GM12878 (cell line): Measurements from ENCODE around the gene ZNF180. TPM values are rescaled to one million over a fixed set of nuclear protein-coding genes. Genes with fewer than 3 reads are reported as not detected.

Experiments used
- ATAC-seq: fragments of 200-7000 bp; cut with Tn5 transposase; 3 replicates; pipeline ENCODE4 v1.9.1; 2020; ENCODE audit warnings: mild to moderate bottlenecking, moderate library complexity
- BruUV-seq: library from RNA; stranded (reverse); fragments of 400-500 nt; replicated peaks from 2 replicates; lab custom pipeline; 2021; lab: Mats Ljungman, UMichigan
- CTCF ChIA-PET: fragments of 300-600 bp; sonication (Branson Sonifier 250); formaldehyde crosslinking; extraction: SDS; loops from one replicate; lab custom pipeline; 2021; ENCODE audit warnings: inconsistent platforms; lab: Yijun Ruan, JAX
- POLR2A ChIA-PET: fragments of 350-600 bp; formaldehyde crosslinking; extraction: SDS; loops from one replicate; lab custom pipeline; 2021; ENCODE audit warnings: inconsistent platforms; lab: Charles Lee
- RAD21 ChIA-PET: fragments of 300-600 bp; sonication (Branson Sonifier 250); formaldehyde crosslinking; loops from one replicate; lab custom pipeline; 2023; ENCODE audit warnings: antibody characterized with exemption; ENCODE audit not compliant: unreplicated experiment; lab: Charles Lee
- SMC1A ChIA-PET: fragments of 300-600 bp; sonication (Branson Sonifier 250); formaldehyde crosslinking; loops from one replicate; lab custom pipeline; 2023; ENCODE audit not compliant: unreplicated experiment, uncharacterized antibody; lab: Charles Lee
- DNase-seq: peaks from one replicate; pipeline ENCODE4 v3.0.0-alpha.2; 2011; ENCODE audit warnings: low read depth, low spot score
- FAIRE-seq: peaks from 3 replicates; lab custom pipeline; 2011; peaks lifted over from hg19 to GRCh38; lab: Jason Lieb, UNC
- H2AFZ ChIP-seq: 2 replicates; pipeline ENCODE4 v1.6.0; 2011; ENCODE audit warnings: low read depth, low read length, control low read depth; ENCODE audit not compliant: control insufficient read depth
- H3K27ac ChIP-seq: 2 replicates; pipeline ENCODE4 v1.5.1; 2011; ENCODE audit warnings: control low read depth; ENCODE audit not compliant: control insufficient read depth, insufficient read depth
- H3K27me3 ChIP-seq, 2 experiments: replicated peaks in 1 of 2; 2 replicates each; pipeline versions ENCODE4 v1.6.0 to v1.6.1; 2011; ENCODE audit warnings: low read length in 1 of 2; ENCODE audit not compliant: control insufficient read depth in 2 of 2, insufficient read depth in 2 of 2
- H3K36me3 ChIP-seq, 2 experiments: 2 replicates each; pipeline ENCODE4 v1.5.1; 2011; ENCODE audit warnings: low read length in 1 of 2; ENCODE audit not compliant: control insufficient read depth in 2 of 2, insufficient read depth in 2 of 2
- H3K4me1 ChIP-seq: 2 replicates; pipeline ENCODE4 v1.6.1; 2011; ENCODE audit warnings: mild to moderate bottlenecking, low read length, moderate library complexity, mixed read lengths; ENCODE audit not compliant: control insufficient read depth, insufficient read depth
- H3K4me2 ChIP-seq: 2 replicates; pipeline ENCODE4 v1.6.0; 2011; ENCODE audit warnings: control low read depth; ENCODE audit not compliant: control insufficient read depth, insufficient read depth
- H3K4me3 ChIP-seq: fragments of 200-600 bp; sonication (generic); 2 replicates; pipeline ENCODE4 v1.5.1; 2016
- H3K79me2 ChIP-seq: 2 replicates; pipeline ENCODE4 v1.6.0; 2011; ENCODE audit warnings: low read length; ENCODE audit not compliant: control insufficient read depth, insufficient read depth
- H3K9ac ChIP-seq: 2 replicates; pipeline ENCODE4 v1.8.0; 2011; ENCODE audit warnings: low read length, control low read depth, mixed read lengths; ENCODE audit not compliant: control insufficient read depth, insufficient read depth
- H3K9me3 ChIP-seq: replicated peaks from 3 replicates; pipeline ENCODE4 v1.5.1; 2011; ENCODE audit warnings: mild to moderate bottlenecking, low read length; ENCODE audit not compliant: control insufficient read depth, insufficient read depth
- H4K20me1 ChIP-seq: 2 replicates; pipeline ENCODE4 v1.6.0; 2011; ENCODE audit not compliant: control insufficient read depth, insufficient read depth
- BMI1 ChIP-seq: fragments of 450-650 bp; IDR thresholded peaks from 2 replicates; pipeline ENCODE4 v1.6.1; 2016; ENCODE audit warnings: mild to moderate bottlenecking, moderate library complexity, borderline replicate concordance
- DPF2 ChIP-seq: fragments of 450-650 bp; IDR thresholded peaks from 2 replicates; pipeline ENCODE4 v1.6.1; 2017; ENCODE audit warnings: mild to moderate bottlenecking
- ETV6 ChIP-seq, 2 experiments: fragments of 450-650 bp in 1 of 2; IDR thresholded peaks in 1 of 2; conservative IDR thresholded peaks in 1 of 2; 2 replicates each; pipeline ENCODE4 v1.6.1; 2014; ENCODE audit warnings: antibody characterized with exemption in 1 of 2, borderline replicate concordance in 1 of 2, low read depth in 1 of 2, mild to moderate bottlenecking in 1 of 2, moderate library complexity in 1 of 2
- MYC ChIP-seq: IDR thresholded peaks from 2 replicates; pipeline ENCODE4 v1.6.1; 2011; ENCODE audit warnings: mild to moderate bottlenecking, low read length, moderate library complexity, inconsistent platforms; ENCODE audit not compliant: insufficient read depth, insufficient replicate concordance, insufficient read length, severe bottlenecking
- PAX5 ChIP-seq: IDR thresholded peaks from 2 replicates; pipeline ENCODE4 v1.6.1; 2011; ENCODE audit warnings: low read depth, low read length, borderline replicate concordance
- PBX3 ChIP-seq: IDR thresholded peaks from 2 replicates; pipeline ENCODE4 v1.6.1; 2011; ENCODE audit warnings: mild to moderate bottlenecking, low read depth, low read length, moderate library complexity; ENCODE audit not compliant: insufficient replicate concordance
- POLR2AphosphoS5 ChIP-seq: IDR thresholded peaks from 2 replicates; pipeline ENCODE4 v1.6.1; 2011; ENCODE audit warnings: mild to moderate bottlenecking, low read length, inconsistent platforms
- RELA ChIP-seq: fragments of 450-650 bp; IDR thresholded peaks from 2 replicates; pipeline ENCODE4 v1.8.0; 2014; ENCODE audit warnings: borderline replicate concordance; ENCODE audit not compliant: partially characterized antibody
- STAT1 ChIP-seq: fragments of 450-650 bp; conservative IDR thresholded peaks from 2 replicates; pipeline ENCODE4 v1.6.1; 2014; ENCODE audit warnings: antibody characterized with exemption, mild to moderate bottlenecking
- SUZ12 ChIP-seq: fragments of 200-600 bp; sonication (generic); IDR thresholded peaks from one replicate; pipeline ENCODE4 v1.6.1; 2018; ENCODE audit warnings: antibody characterized with exemption, mild to moderate bottlenecking; ENCODE audit not compliant: unreplicated experiment
- TCF3 ChIP-seq: IDR thresholded peaks from 2 replicates; pipeline ENCODE4 v1.6.1; 2012; ENCODE audit warnings: low read depth, mild to moderate bottlenecking, low read length, borderline replicate concordance; ENCODE audit not compliant: insufficient read depth
- TCF7 ChIP-seq: IDR thresholded peaks from 2 replicates; pipeline ENCODE4 v1.6.1; 2014; ENCODE audit warnings: antibody characterized with exemption, borderline replicate concordance
- ZSCAN29 ChIP-seq: fragments of 450-650 bp; IDR thresholded peaks from 2 replicates; pipeline ENCODE4 v1.6.1; 2017; ENCODE audit warnings: mild to moderate bottlenecking, moderate library complexity
- WGBS: methylation state at CpG from one replicate; pipeline ENCODE4 v1.1.6; 2016; ENCODE audit warnings: low lambda C conversion rate; ENCODE audit not compliant: insufficient replicate concordance, insufficient coverage; ENCODE audit errors: missing lambda C conversion rate; 5-methylcytosine and 5-hydroxymethylcytosine counted together
- in situ Hi-C: fragments of 300-500 bp; cut with MboI; formaldehyde crosslinking; loops from 9 replicates; pipeline ENCODE4 v1.14.3; 2018; ENCODE audit warnings: mixed read lengths
- intact Hi-C: fragments of 100-400 bp; cut with micrococcal nuclease; formaldehyde crosslinking; loops from one replicate; pipeline ENCODE4 v1.14.2; 2022; ENCODE audit not compliant: unreplicated experiment
- polyA plus RNA-seq, 11 experiments: library from polyadenylated mRNA; depleted of rRNA in 4 of 11; unstranded in 6 of 11; stranded (reverse) in 5 of 11; fragments of >200 nt; fragmentation: Nextera tagmentation in 4 of 11; fragmentation: Illumina TruSeq in 1 of 11; extraction: Ambion mirVana in 4 of 11; extraction: Trizol in 1 of 11; gene quantifications; 1 replicate in 1 of 11; 2 replicates in 10 of 11; pipeline versions ENCODE4 v1.2.1 to v1.2.3, GENCODE V29; 2011 to 2016; ENCODE audit warnings: inconsistent platforms in 2 of 11, missing spikeins in 2 of 11, low read depth in 1 of 11
- total RNA-seq, 4 experiments: library from RNA; depleted of rRNA in 3 of 4; stranded (reverse); fragments of >200 nt in 3 of 4; fragmentation: Illumina TruSeq in 1 of 4; extraction: Trizol in 1 of 4; gene quantifications; 2 replicates each; pipeline versions ENCODE4 v1.2.1 to v1.2.3, GENCODE V29; 2013 to 2021
- TF ChIP-seq, protein P1 (sequence below): fragments of 450-650 bp; IDR thresholded peaks from 2 replicates; pipeline ENCODE4 v1.6.1; 2017; ENCODE audit warnings: low read depth, mild to moderate bottlenecking, moderate library complexity
- TF ChIP-seq, protein P2 (sequence below): fragments of 450-650 bp; IDR thresholded peaks from 2 replicates; pipeline ENCODE4 v1.6.1; 2017; ENCODE audit warnings: borderline replicate concordance
- TF ChIP-seq, protein P3 (sequence below): IDR thresholded peaks from 2 replicates; pipeline ENCODE4 v1.6.1; 2011; ENCODE audit warnings: low read depth, low read length, improper control_type of control experiment, borderline replicate concordance
- TF ChIP-seq, protein P4 (sequence below): IDR thresholded peaks from 2 replicates; pipeline ENCODE4 v1.6.1; 2012; ENCODE audit warnings: low read depth, low read length, improper control_type of control experiment

The ZNF180 gene
- total and polyA plus RNA-seq, 10 of the 15 experiments (the other 5 are each of a cell fraction or from before 2014, with no cell fraction given), result 1.6 to 9.0 (median 5.5) TPM

DNA sequence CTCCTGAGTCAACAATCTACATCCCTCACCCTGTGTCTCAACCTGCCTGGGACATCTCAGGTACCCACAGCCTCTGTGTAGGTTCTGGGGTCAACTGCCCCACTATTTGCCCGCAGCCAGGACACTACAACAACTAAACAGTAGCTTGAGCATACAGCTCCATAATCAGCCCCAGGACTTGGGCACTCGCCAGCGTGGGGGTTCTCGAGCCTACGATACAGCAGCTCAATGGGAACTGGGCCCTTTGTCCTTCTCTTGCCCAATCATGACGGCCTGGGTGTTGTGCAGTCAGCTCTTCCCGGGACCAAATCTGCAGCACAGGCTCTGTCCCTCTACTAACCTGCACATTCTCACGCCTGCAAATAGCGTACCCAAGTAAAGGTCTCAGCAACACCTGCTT lies 1.3 kb downstream of the ZNF180 start (continued):
- TF ChIP-seq, protein P1, sequence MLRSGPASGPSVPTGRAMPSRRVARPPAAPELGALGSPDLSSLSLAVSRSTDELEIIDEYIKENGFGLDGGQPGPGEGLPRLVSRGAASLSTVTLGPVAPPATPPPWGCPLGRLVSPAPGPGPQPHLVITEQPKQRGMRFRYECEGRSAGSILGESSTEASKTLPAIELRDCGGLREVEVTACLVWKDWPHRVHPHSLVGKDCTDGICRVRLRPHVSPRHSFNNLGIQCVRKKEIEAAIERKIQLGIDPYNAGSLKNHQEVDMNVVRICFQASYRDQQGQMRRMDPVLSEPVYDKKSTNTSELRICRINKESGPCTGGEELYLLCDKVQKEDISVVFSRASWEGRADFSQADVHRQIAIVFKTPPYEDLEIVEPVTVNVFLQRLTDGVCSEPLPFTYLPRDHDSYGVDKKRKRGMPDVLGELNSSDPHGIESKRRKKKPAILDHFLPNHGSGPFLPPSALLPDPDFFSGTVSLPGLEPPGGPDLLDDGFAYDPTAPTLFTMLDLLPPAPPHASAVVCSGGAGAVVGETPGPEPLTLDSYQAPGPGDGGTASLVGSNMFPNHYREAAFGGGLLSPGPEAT, result no peak
- TF ChIP-seq, protein P2, sequence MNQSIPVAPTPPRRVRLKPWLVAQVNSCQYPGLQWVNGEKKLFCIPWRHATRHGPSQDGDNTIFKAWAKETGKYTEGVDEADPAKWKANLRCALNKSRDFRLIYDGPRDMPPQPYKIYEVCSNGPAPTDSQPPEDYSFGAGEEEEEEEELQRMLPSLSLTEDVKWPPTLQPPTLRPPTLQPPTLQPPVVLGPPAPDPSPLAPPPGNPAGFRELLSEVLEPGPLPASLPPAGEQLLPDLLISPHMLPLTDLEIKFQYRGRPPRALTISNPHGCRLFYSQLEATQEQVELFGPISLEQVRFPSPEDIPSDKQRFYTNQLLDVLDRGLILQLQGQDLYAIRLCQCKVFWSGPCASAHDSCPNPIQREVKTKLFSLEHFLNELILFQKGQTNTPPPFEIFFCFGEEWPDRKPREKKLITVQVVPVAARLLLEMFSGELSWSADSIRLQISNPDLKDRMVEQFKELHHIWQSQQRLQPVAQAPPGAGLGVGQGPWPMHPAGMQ, result no peak
- TF ChIP-seq STAT1 (no peak), SUZ12 (no peak), TCF3 (no peak), PBX3 (no peak)

DNA sequence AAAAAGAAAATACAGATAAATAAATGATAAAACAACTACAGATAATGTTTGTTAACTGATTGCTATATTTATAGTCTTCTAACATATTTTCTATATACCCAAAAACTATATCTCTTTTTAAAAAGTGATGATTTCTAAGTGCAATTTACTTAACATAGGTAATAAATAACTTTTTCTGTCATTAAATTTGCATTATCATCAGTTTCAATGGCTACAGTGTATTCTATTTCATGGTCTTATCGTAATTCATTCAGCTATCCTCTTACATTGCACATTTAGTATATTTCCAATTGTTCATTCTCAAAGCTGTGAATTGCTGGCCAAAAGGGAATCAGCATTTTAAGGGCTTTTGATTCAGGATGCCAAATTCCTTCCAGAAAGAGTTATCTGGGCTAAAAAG lies 3.6 kb downstream of the ZNF180 start:
- no TSS peak for BruUV-seq
- no peak overlapping the region for H2AFZ ChIP-seq
- H4K20me1 ChIP-seq, result no peaks in the 10 kb centered on the region
- CTCF ChIA-PET, result no interaction called here
- intact Hi-C loops, result no loop called here
- ATAC-seq (no peak), DNase-seq (no peak), FAIRE-seq (no peak)
- no peaks in the 10 kb centered on the region for H3K27me3 ChIP-seq
- no peak overlapping the region for H3K9ac ChIP-seq
- peaks cover 10 to 15% of the 10 kb centered on the region in 2 experiments for H3K36me3 ChIP-seq
- POLR2A ChIA-PET, result no interaction called here
- H3K79me2 ChIP-seq, result peaks cover 19% of the 10 kb centered on the region
- RAD21 ChIA-PET, result no interaction called here
- WGBS, result 97% methylated on average over 1 of the region's 1 CpG
- no peak overlapping the region for H3K4me2 ChIP-seq
- H3K4me1 ChIP-seq, result peaks cover 6% of the 10 kb centered on the region; the same call in 1 of the 2 replicates
- no peak overlapping the region for H3K27ac ChIP-seq
- SMC1A ChIA-PET, result interaction anchor here (0.9 kb wide), 1 partner anchor 289 kb away, joined by 3 read pairs; no protein-coding TSS in a partner anchor
- H3K9me3 ChIP-seq, result peaks cover 55% of the 10 kb centered on the region
- no peak overlapping the region for H3K4me3 ChIP-seq
- in situ Hi-C loops, result no loop called here
- TF ChIP-seq, protein P3, sequence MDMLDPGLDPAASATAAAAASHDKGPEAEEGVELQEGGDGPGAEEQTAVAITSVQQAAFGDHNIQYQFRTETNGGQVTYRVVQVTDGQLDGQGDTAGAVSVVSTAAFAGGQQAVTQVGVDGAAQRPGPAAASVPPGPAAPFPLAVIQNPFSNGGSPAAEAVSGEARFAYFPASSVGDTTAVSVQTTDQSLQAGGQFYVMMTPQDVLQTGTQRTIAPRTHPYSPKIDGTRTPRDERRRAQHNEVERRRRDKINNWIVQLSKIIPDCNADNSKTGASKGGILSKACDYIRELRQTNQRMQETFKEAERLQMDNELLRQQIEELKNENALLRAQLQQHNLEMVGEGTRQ, result no peak
- TF ChIP-seq PAX5, result no peak
- TF ChIP-seq ETV6 (conservative IDR thresholded peaks at IDR 0.05 in 1 of 2, IDR thresholded peaks at IDR 0.05 in 1 of 2; ENCODE audit: borderline replicate concordance in 1 of 2, low read depth in 1 of 2), result no peak
- TF ChIP-seq TCF7, result no peak
- no peak for TF ChIP-seq POLR2AphosphoS5
- TF ChIP-seq, protein P4, sequence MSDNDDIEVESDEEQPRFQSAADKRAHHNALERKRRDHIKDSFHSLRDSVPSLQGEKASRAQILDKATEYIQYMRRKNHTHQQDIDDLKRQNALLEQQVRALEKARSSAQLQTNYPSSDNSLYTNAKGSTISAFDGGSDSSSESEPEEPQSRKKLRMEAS, result no peak
- TF ChIP-seq MYC, result no peak
- TF ChIP-seq RELA, result no peak
- no peak for TF ChIP-seq BMI1
- no peak for TF ChIP-seq ZSCAN29
- no peak for TF ChIP-seq DPF2
